Transverse colon (tissue), 4 donors: ENCODE measurements around the gene SMURF2. TPM values are rescaled to one million over a fixed set of nuclear protein-coding genes. Genes with fewer than 3 reads are reported as not detected.
"Not testable (repeated sequence)": the region's sequence is repeated elsewhere in the genome, so short reads cannot be mapped to it uniquely, and the experiment has no call there.

Experiments used
- DNase-seq: peaks from one replicate; pipeline ENCODE4 v3.0.0-alpha.2; 2019
- H3K27ac ChIP-seq, 4 donors: fragments of 200-600 bp; sonication (generic); 2 replicates each; pipeline ENCODE4 v1.5.1; 2016 to 2018; ENCODE audit warnings: inconsistent platforms in 4 of 4
- H3K27me3 ChIP-seq: fragments of 200-600 bp; sonication (generic); 2 replicates; pipeline ENCODE4 v1.5.1; 2017; ENCODE audit warnings: inconsistent platforms
- H3K36me3 ChIP-seq, 4 donors: fragments of 200-600 bp; sonication (generic); 2 replicates each; pipeline ENCODE4 v1.5.1; 2017 to 2019; ENCODE audit warnings: inconsistent platforms in 4 of 4
- H3K4me1 ChIP-seq, 4 donors: fragments of 200-600 bp; sonication (generic); 2 replicates each; pipeline ENCODE4 v1.5.1; 2017 to 2020; ENCODE audit warnings: inconsistent platforms in 4 of 4
- H3K4me3 ChIP-seq, 4 donors: fragments of 200-600 bp; sonication (generic); 1 replicate in 1 of 4; 2 replicates in 3 of 4; pipeline versions ENCODE4 v1.5.1 to v1.6.1; 2017 to 2019; ENCODE audit warnings: inconsistent platforms in 4 of 4
- H3K9me3 ChIP-seq, 2 donors: fragments of 200-600 bp; sonication (generic); 2 replicates each; pipeline ENCODE4 v1.5.1; 2017 to 2019; ENCODE audit warnings: inconsistent platforms in 2 of 2
- CTCF ChIP-seq, 5 experiments: fragments of 200-600 bp in 3 of 5; fragments of 450-650 bp in 2 of 5; sonication (generic) in 3 of 5; IDR thresholded peaks; 1 replicate in 2 of 5; 2 replicates in 3 of 5; pipeline ENCODE4 v1.5.1; 2016 to 2017; ENCODE audit warnings: antibody characterized with exemption in 5 of 5, inconsistent platforms in 3 of 5, mild to moderate bottlenecking in 2 of 5, moderate library complexity in 1 of 5
- EP300 ChIP-seq: sonication (generic); formaldehyde crosslinking; IDR thresholded peaks from one replicate; pipeline ENCODE4 v1.6.1; 2017; ENCODE audit warnings: antibody characterized with exemption, low read depth
- POLR2A ChIP-seq: fragments of 450-650 bp; IDR thresholded peaks from one replicate; pipeline ENCODE4 v1.6.1; 2016; ENCODE audit warnings: antibody characterized with exemption, mild to moderate bottlenecking, moderate library complexity
- POLR2AphosphoS5 ChIP-seq, 3 donors: sonication (generic); formaldehyde crosslinking; IDR thresholded peaks; one replicate each; pipeline ENCODE4 v1.6.1; 2016; ENCODE audit warnings: antibody characterized with exemption in 3 of 3
- WGBS, 2 donors: methylation state at CpG; one replicate each; pipeline ENCODE4 v1.1.5; 2018; ENCODE audit warnings: low coverage in 1 of 2; 5-methylcytosine and 5-hydroxymethylcytosine counted together
- in situ Hi-C, 4 donors: fragments of 200-750 bp; cut with MboI; loops; one replicate each; pipeline versions ENCODE4 v1.15.0 to v1.15.1; 2017; ENCODE audit warnings: low sequenced_read_pairs in 3 of 4, low pct_ligation_motif_present in 1 of 4, low pct_unique_long_range_greater_than_20kb in 1 of 4
- intact Hi-C: fragments of 100-400 bp; cut with DNase I; formaldehyde crosslinking; loops from one replicate; pipeline ENCODE4 v1.15.1; 2023; ENCODE audit warnings: low total_unique reads
- total RNA-seq, 4 donors: library from RNA; depleted of rRNA; stranded (reverse); fragments of >200 nt; gene quantifications; one replicate each; pipeline ENCODE4 v1.1.0, GENCODE V29; 2016

SMURF2 gene
- total RNA-seq, 4 donors from 2014 or later = 5.0 to 27.0 (median 14.0) TPM

- Histone ChIP-seq H3K4me3 (peak overlapping the region; percentile 38 to 92 (median 90)), H3K27me3 (no peaks in the 10 kb centered on the region), H3K9me3 (no peaks in the 10 kb centered on the region), H3K4me1 (peaks cover 4 to 35% (median 16%) of the 10 kb centered on the region in 4 donors), H3K36me3 (no peaks in the 10 kb centered on the region), H3K27ac (peak overlapping the region; percentile 91 to 96 (median 96))
- in situ Hi-C loops = no loop called here
- TF ChIP-seq POLR2A = no peak
- TF ChIP-seq CTCF (IDR thresholded peaks at IDR 0.05) = no peak
- TF ChIP-seq EP300 = no peak
- TF ChIP-seq POLR2AphosphoS5 (IDR thresholded peaks at IDR 0.05) = no peak
- intact Hi-C loops = no loop called here
- DNase-seq = no peak
- WGBS, 2 donors = 53 to 69% methylated on average over 15 to 18 of the region's 18 CpGs
Observed at GRCh38 chr17:64662774-64663367, 764 bp upstream of the SMURF2 start.

- in situ Hi-C loops = no loop called here
- DNase-seq = no peak
- H3K36me3 ChIP-seq = no peaks in the 10 kb centered on the region
- peak overlapping the region; percentile 83 to 92 (median 90) for H3K4me3 ChIP-seq
- H3K27me3 ChIP-seq = no peaks in the 10 kb centered on the region
- H3K27ac ChIP-seq = peak overlapping the region; percentile 91 to 96 (median 96)
- WGBS, 2 donors = 0% methylated on average over 5 of the region's 32 CpGs; no CpG with 5 or more reads in 1 of the 2 donors
- TF ChIP-seq POLR2A (no peak), EP300 (no peak), POLR2AphosphoS5 (IDR thresholded peaks at IDR 0.05) (no peak), CTCF (IDR thresholded peaks at IDR 0.05) (no peak)
- intact Hi-C loops = no loop called here
- peaks cover 4 to 44% (median 16%) of the 10 kb centered on the region in 4 donors for H3K4me1 ChIP-seq
- H3K9me3 ChIP-seq = no peaks in the 10 kb centered on the region
Observed at GRCh38 chr17:64661726-64661975, 456 bp downstream of the SMURF2 start.

GRCh38 chr17:64660978-64661725 lies 955 bp downstream of the SMURF2 start:
- H3K36me3 ChIP-seq, H3K9me3 ChIP-seq, H3K27me3 ChIP-seq, in situ Hi-C loops, intact Hi-C loops: not testable (repeated sequence)
- peak overlapping the region; percentile 83 to 92 (median 90) for H3K4me3 ChIP-seq
- WGBS, 2 donors = 0 to 1% methylated on average over 7 to 36 of the region's 37 CpGs
- DNase-seq = peak; percentile 64
- peaks cover 4 to 44% (median 16%) of the 10 kb centered on the region in 4 donors for H3K4me1 ChIP-seq
- peak in 1 of 3 donors; percentile 20 for TF ChIP-seq POLR2AphosphoS5 (IDR thresholded peaks at IDR 0.05)
- peak overlapping the region; percentile 91 to 96 (median 96) for H3K27ac ChIP-seq

GRCh38 chr17:64660195-64660977 lies 1.7 kb downstream of the SMURF2 start:
- H3K27me3 ChIP-seq, H3K36me3 ChIP-seq, in situ Hi-C loops, H3K9me3 ChIP-seq, DNase-seq, intact Hi-C loops: not testable (repeated sequence)
- 20 to 24% methylated on average over 9 to 11 of the region's 11 CpGs for WGBS, 2 donors
- Histone ChIP-seq H3K27ac (peak overlapping the region; percentile 91 to 96 (median 96)), H3K4me1 (peaks cover 4 to 44% (median 16%) of the 10 kb centered on the region in 4 donors), H3K4me3 (peak overlapping the region in 3 of 4 donors; percentile 90 to 92 (median 91))

- Histone ChIP-seq H3K4me3 (no peak overlapping the region), H3K27me3 (no peaks in the 10 kb centered on the region), H3K9me3 (peaks cover 0 to 4% of the 10 kb centered on the region in 2 donors), H3K36me3 (no peaks in the 10 kb centered on the region), H3K4me1 (peaks cover 4 to 45% (median 17%) of the 10 kb centered on the region in 4 donors), H3K27ac (no peak overlapping the region)
- TF ChIP-seq POLR2AphosphoS5 (IDR thresholded peaks at IDR 0.05) (no peak), EP300 (no peak), CTCF (IDR thresholded peaks at IDR 0.05) (no peak), POLR2A (no peak)
- in situ Hi-C loops (no loop called here), intact Hi-C loops (no loop called here)
- no peak for DNase-seq
Observed at GRCh38 chr17:64658931-64659330, 3.2 kb downstream of the SMURF2 start.
